Transverse colon (tissue), 4 donors: Measurements from ENCODE around the gene ELP4. TPM values are rescaled to one million over a fixed set of nuclear protein-coding genes. Genes with fewer than 3 reads are reported as not detected.

Experiments used
- DNase-seq: peaks from one replicate; pipeline ENCODE4 v3.0.0-alpha.2; 2019
- H3K27ac ChIP-seq, 4 donors: fragments of 200-600 bp; sonication (generic); 2 replicates each; pipeline ENCODE4 v1.5.1; 2016 to 2018; ENCODE audit warnings: inconsistent platforms in 4 of 4
- H3K27me3 ChIP-seq: fragments of 200-600 bp; sonication (generic); 2 replicates; pipeline ENCODE4 v1.5.1; 2017; ENCODE audit warnings: inconsistent platforms
- H3K36me3 ChIP-seq, 4 donors: fragments of 200-600 bp; sonication (generic); 2 replicates each; pipeline ENCODE4 v1.5.1; 2017 to 2019; ENCODE audit warnings: inconsistent platforms in 4 of 4
- H3K4me1 ChIP-seq, 4 donors: fragments of 200-600 bp; sonication (generic); 2 replicates each; pipeline ENCODE4 v1.5.1; 2017 to 2020; ENCODE audit warnings: inconsistent platforms in 4 of 4
- H3K4me3 ChIP-seq, 4 donors: fragments of 200-600 bp; sonication (generic); 1 replicate in 1 of 4; 2 replicates in 3 of 4; pipeline versions ENCODE4 v1.5.1 to v1.6.1; 2017 to 2019; ENCODE audit warnings: inconsistent platforms in 4 of 4
- H3K9me3 ChIP-seq, 2 donors: fragments of 200-600 bp; sonication (generic); 2 replicates each; pipeline ENCODE4 v1.5.1; 2017 to 2019; ENCODE audit warnings: inconsistent platforms in 2 of 2
- EP300 ChIP-seq: sonication (generic); formaldehyde crosslinking; IDR thresholded peaks from one replicate; pipeline ENCODE4 v1.6.1; 2017; ENCODE audit warnings: antibody characterized with exemption, low read depth
- POLR2A ChIP-seq: fragments of 450-650 bp; IDR thresholded peaks from one replicate; pipeline ENCODE4 v1.6.1; 2016; ENCODE audit warnings: antibody characterized with exemption, mild to moderate bottlenecking, moderate library complexity
- POLR2AphosphoS5 ChIP-seq, 3 donors: sonication (generic); formaldehyde crosslinking; IDR thresholded peaks; one replicate each; pipeline ENCODE4 v1.6.1; 2016; ENCODE audit warnings: antibody characterized with exemption in 3 of 3
- WGBS, 2 donors: methylation state at CpG; one replicate each; pipeline ENCODE4 v1.1.5; 2018; ENCODE audit warnings: low coverage in 1 of 2; 5-methylcytosine and 5-hydroxymethylcytosine counted together
- in situ Hi-C, 4 donors: fragments of 200-750 bp; cut with MboI; loops; one replicate each; pipeline versions ENCODE4 v1.15.0 to v1.15.1; 2017; ENCODE audit warnings: low sequenced_read_pairs in 3 of 4, low pct_ligation_motif_present in 1 of 4, low pct_unique_long_range_greater_than_20kb in 1 of 4
- intact Hi-C: fragments of 100-400 bp; cut with DNase I; formaldehyde crosslinking; loops from one replicate; pipeline ENCODE4 v1.15.1; 2023; ENCODE audit warnings: low total_unique reads
- total RNA-seq, 4 donors: library from RNA; depleted of rRNA; stranded (reverse); fragments of >200 nt; gene quantifications; one replicate each; pipeline ENCODE4 v1.1.0, GENCODE V29; 2016
- TF ChIP-seq, protein P1 (sequence below), 5 experiments: fragments of 200-600 bp in 3 of 5; fragments of 450-650 bp in 2 of 5; sonication (generic) in 3 of 5; IDR thresholded peaks; 1 replicate in 2 of 5; 2 replicates in 3 of 5; pipeline ENCODE4 v1.5.1; 2016 to 2017; ENCODE audit warnings: antibody characterized with exemption in 5 of 5, inconsistent platforms in 3 of 5, mild to moderate bottlenecking in 2 of 5, moderate library complexity in 1 of 5

The ELP4 gene
- total RNA-seq, 4 donors from 2014 or later, result 14.2 to 46.4 (median 23.6) TPM

DNA sequence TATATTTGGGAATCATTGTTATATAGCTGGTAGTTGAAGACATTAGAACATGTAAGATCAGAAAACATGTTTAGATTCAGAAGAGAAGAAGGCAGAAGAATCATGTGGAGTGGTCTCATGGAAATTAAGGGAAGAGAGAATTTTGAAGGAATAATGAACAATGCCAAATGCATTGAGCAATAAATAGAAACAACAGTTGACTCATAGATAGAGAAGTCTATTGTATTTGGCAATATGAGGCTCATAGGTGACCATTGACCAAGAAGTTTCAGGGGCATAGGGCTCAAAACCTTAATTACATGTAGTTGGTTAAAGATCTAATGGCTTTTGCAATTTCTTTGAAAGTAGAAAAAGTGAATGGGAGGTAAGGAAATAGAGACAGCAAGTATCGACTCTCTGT is 177.7 kb downstream of the ELP4 start:
- in situ Hi-C loops, result no loop called here
- Histone ChIP-seq H3K27ac (no peak overlapping the region), H3K36me3 (no peaks in the 10 kb centered on the region), H3K9me3 (no peaks in the 10 kb centered on the region), H3K4me3 (no peak overlapping the region), H3K4me1 (no peaks in the 10 kb centered on the region), H3K27me3 (no peaks in the 10 kb centered on the region)
- no peak for DNase-seq
- intact Hi-C loops, result no loop called here
- WGBS, 2 donors, result 93 to 100% methylated on average over 1 of the region's 1 CpG
- TF ChIP-seq, protein P1, sequence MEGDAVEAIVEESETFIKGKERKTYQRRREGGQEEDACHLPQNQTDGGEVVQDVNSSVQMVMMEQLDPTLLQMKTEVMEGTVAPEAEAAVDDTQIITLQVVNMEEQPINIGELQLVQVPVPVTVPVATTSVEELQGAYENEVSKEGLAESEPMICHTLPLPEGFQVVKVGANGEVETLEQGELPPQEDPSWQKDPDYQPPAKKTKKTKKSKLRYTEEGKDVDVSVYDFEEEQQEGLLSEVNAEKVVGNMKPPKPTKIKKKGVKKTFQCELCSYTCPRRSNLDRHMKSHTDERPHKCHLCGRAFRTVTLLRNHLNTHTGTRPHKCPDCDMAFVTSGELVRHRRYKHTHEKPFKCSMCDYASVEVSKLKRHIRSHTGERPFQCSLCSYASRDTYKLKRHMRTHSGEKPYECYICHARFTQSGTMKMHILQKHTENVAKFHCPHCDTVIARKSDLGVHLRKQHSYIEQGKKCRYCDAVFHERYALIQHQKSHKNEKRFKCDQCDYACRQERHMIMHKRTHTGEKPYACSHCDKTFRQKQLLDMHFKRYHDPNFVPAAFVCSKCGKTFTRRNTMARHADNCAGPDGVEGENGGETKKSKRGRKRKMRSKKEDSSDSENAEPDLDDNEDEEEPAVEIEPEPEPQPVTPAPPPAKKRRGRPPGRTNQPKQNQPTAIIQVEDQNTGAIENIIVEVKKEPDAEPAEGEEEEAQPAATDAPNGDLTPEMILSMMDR (IDR thresholded peaks at IDR 0.05), result no peak
- TF ChIP-seq EP300, result no peak
- TF ChIP-seq POLR2A, result no peak
- TF ChIP-seq POLR2AphosphoS5 (IDR thresholded peaks at IDR 0.05), result no peak

DNA sequence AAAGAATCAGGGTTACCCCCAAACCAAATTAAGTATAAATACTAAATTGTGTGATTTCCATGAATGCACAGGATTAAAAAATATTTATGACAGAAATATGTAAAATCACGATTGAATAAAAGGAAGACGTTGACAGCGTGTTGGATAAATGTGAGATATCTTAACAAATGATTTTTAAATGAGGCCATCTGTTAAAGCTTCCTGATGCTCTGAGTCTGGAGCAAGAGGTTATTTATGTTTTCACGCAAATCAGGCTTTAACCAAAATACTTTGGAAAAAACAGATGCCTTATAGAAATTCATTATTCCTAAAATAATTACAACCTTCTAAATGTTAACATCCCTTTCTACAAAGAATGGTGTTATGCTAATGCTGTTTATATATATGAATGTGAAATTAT is 178.3 kb downstream of the ELP4 start:
- Histone ChIP-seq H3K27me3 (no peaks in the 10 kb centered on the region), H3K4me1 (no peaks in the 10 kb centered on the region), H3K9me3 (no peaks in the 10 kb centered on the region), H3K36me3 (no peaks in the 10 kb centered on the region), H3K27ac (no peak overlapping the region), H3K4me3 (no peak overlapping the region)
- in situ Hi-C loops (no loop called here), intact Hi-C loops (no loop called here)
- TF ChIP-seq, protein P1 (IDR thresholded peaks at IDR 0.05), result no peak
- no peak for TF ChIP-seq EP300
- TF ChIP-seq POLR2AphosphoS5 (IDR thresholded peaks at IDR 0.05), result no peak
- TF ChIP-seq POLR2A, result no peak
- no peak for DNase-seq
- 90 to 96% methylated on average over 4 of the region's 4 CpGs for WGBS, 2 donors

DNA sequence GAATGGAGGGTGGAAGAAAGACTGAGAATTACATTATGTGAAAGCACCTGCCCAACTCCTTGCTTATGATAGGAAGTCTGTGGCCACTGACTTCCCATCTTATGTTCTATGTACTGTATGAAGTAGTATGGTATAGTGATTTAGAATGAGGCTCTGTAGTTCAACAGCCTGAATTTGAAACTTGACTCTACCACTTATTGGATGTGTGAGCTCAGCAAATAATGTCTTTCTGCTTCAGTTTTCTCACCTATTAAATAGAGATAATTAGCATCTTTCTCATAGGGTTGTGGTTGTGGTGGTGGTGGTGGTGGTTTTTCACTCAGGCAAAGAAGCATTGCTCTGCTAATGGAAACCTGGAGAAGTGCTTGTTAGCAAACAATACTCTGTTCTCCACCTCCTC is 180.0 kb downstream of the ELP4 start:
- Histone ChIP-seq H3K4me3 (no peak overlapping the region), H3K4me1 (no peaks in the 10 kb centered on the region), H3K27ac (no peak overlapping the region), H3K9me3 (no peaks in the 10 kb centered on the region), H3K27me3 (no peaks in the 10 kb centered on the region), H3K36me3 (no peaks in the 10 kb centered on the region)
- TF ChIP-seq EP300, result no peak
- no peak for TF ChIP-seq POLR2AphosphoS5 (IDR thresholded peaks at IDR 0.05)
- TF ChIP-seq, protein P1 (IDR thresholded peaks at IDR 0.05), result no peak
- TF ChIP-seq POLR2A, result no peak
- DNase-seq, result no peak
- intact Hi-C loops (no loop called here), in situ Hi-C loops (no loop called here)

DNA sequence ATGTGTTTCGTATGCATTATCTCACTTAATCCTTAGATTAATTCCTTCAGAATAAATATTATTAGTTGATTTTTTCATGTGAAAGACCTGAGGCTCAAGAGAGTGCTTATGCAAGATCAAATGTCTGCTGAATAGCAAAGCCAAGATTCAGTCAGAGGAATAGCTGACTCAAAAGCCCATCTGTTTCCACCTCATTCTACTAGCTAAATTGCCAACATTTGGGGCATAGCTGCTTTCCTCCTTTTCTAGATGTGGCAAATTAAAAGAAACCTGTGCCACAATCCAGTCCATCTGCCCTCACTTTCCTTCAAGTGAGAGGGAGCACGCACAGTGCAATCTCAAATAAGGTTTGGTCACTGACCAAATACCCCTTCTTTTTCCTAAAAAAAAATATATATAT is 180.5 kb downstream of the ELP4 start:
- TF ChIP-seq POLR2A, result no peak
- TF ChIP-seq POLR2AphosphoS5 (IDR thresholded peaks at IDR 0.05), result no peak
- TF ChIP-seq, protein P1 (IDR thresholded peaks at IDR 0.05), result no peak
- no peak for TF ChIP-seq EP300
- DNase-seq, result no peak
- no peaks in the 10 kb centered on the region for H3K4me1 ChIP-seq
- no peak overlapping the region for H3K27ac ChIP-seq
- no peaks in the 10 kb centered on the region for H3K36me3 ChIP-seq
- 79 to 91% methylated on average over 2 of the region's 2 CpGs for WGBS, 2 donors
- no peaks in the 10 kb centered on the region for H3K9me3 ChIP-seq
- H3K4me3 ChIP-seq, result no peak overlapping the region
- in situ Hi-C loops (no loop called here), intact Hi-C loops (no loop called here)
- no peaks in the 10 kb centered on the region for H3K27me3 ChIP-seq
